SK-N-SH treated with all-trans-retinoic acid at 6 μM for 48 hours (cell line): ENCODE data around the gene RASA3.

Experiments used
- CREB5 ChIP-seq: fragments of 250-450 bp; sonication (Bioruptor Pico); IDR thresholded peaks from 2 replicates; pipeline ENCODE4 v1.5.1; 2020; ENCODE audit warnings: low read depth, mild to moderate bottlenecking, moderate library complexity
- ESRRG ChIP-seq: fragments of 250-450 bp; sonication (Bioruptor Pico); IDR thresholded peaks from 2 replicates; pipeline ENCODE4 v1.6.1; 2021; ENCODE audit warnings: mild to moderate bottlenecking
- OSR1 ChIP-seq: fragments of 250-450 bp; sonication (Bioruptor Pico); IDR thresholded peaks from 2 replicates; pipeline ENCODE4 v1.8.0; 2022; ENCODE audit warnings: moderate library complexity, mild to moderate bottlenecking, inconsistent platforms
- RARB ChIP-seq: fragments of 250-450 bp; sonication (Bioruptor Pico); IDR thresholded peaks from 2 replicates; pipeline ENCODE4 v1.8.0; 2021; ENCODE audit warnings: mild to moderate bottlenecking, moderate library complexity
- TCF4 ChIP-seq: fragments of 250-450 bp; sonication (Bioruptor Pico); IDR thresholded peaks from 2 replicates; pipeline ENCODE4 v1.8.0; 2021; ENCODE audit warnings: mild to moderate bottlenecking, moderate library complexity, borderline replicate concordance
- TSHZ2 ChIP-seq: fragments of 250-450 bp; sonication (Bioruptor Pico); IDR thresholded peaks from 2 replicates; pipeline ENCODE4 v1.5.0; 2020; ENCODE audit warnings: mild to moderate bottlenecking, moderate library complexity
- ZFP30 ChIP-seq: fragments of 450-650 bp; formaldehyde crosslinking; IDR thresholded peaks from 2 replicates; pipeline ENCODE4 v1.5.0; 2022; ENCODE audit warnings: mild to moderate bottlenecking, moderate library complexity
- ZNF70 ChIP-seq: fragments of 450-650 bp; formaldehyde crosslinking; IDR thresholded peaks from 2 replicates; pipeline ENCODE4 v1.5.0; 2020; ENCODE audit warnings: mild to moderate bottlenecking, moderate library complexity
- TF ChIP-seq, protein P1 (sequence below): fragments of 250-450 bp; sonication (Bioruptor Pico); IDR thresholded peaks from 2 replicates; pipeline ENCODE4 v1.8.0; 2020; ENCODE audit warnings: mild to moderate bottlenecking, moderate library complexity, borderline replicate concordance

DNA sequence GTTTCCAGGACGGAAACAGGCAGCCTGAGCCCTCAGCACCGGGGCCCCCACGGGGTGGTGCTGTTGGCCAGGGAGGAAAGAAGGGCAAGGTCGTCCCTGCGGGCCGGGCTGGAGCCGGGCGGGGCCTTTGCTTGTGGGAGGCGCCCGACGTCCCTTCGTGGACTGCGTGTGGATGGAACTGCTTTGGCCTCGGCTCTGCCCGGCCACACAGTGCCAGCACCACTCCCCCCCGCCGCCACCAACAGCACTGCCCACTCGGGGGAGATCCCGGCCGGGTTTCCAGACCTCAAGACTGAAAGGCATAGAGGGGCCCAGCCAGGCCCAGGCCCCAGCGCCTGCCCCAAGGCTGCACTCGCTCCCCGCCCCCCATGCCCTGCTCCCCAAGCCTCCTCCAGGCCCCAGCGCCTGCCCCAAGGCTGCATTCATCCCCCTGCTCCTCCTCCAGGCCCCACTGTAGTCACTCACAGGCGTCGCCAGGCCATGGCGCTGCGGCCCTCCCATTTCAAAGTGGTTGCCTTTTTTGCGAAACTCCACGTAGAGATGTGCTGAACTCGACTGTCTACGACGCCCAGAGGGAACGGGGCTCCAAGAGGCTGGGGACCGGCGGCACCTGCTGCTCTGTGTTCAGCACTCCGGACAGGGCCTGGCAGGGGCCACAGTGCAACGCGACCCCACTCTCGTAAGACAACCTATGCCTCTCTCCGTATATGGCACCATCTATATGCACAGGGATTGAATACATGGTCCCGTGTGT is 181.0 kb downstream of the RASA3 start:
- TF ChIP-seq OSR1 (CRISPR knock-in tag) (no peak), ZFP30 (CRISPR knock-in tag) (no peak), ESRRG (CRISPR knock-in tag) (no peak), RARB (no peak), TSHZ2 (CRISPR knock-in tag) (no peak), ZNF70 (CRISPR knock-in tag) (no peak), TCF4 (no peak), CREB5 (no peak)
- TF ChIP-seq, protein P1, sequence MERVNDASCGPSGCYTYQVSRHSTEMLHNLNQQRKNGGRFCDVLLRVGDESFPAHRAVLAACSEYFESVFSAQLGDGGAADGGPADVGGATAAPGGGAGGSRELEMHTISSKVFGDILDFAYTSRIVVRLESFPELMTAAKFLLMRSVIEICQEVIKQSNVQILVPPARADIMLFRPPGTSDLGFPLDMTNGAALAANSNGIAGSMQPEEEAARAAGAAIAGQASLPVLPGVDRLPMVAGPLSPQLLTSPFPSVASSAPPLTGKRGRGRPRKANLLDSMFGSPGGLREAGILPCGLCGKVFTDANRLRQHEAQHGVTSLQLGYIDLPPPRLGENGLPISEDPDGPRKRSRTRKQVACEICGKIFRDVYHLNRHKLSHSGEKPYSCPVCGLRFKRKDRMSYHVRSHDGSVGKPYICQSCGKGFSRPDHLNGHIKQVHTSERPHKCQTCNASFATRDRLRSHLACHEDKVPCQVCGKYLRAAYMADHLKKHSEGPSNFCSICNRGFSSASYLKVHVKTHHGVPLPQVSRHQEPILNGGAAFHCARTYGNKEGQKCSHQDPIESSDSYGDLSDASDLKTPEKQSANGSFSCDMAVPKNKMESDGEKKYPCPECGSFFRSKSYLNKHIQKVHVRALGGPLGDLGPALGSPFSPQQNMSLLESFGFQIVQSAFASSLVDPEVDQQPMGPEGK (CRISPR knock-in tag) = no peak
